Measurements from ENCODE around the gene FZD1.

- TF ChIP-seq, protein P1, sequence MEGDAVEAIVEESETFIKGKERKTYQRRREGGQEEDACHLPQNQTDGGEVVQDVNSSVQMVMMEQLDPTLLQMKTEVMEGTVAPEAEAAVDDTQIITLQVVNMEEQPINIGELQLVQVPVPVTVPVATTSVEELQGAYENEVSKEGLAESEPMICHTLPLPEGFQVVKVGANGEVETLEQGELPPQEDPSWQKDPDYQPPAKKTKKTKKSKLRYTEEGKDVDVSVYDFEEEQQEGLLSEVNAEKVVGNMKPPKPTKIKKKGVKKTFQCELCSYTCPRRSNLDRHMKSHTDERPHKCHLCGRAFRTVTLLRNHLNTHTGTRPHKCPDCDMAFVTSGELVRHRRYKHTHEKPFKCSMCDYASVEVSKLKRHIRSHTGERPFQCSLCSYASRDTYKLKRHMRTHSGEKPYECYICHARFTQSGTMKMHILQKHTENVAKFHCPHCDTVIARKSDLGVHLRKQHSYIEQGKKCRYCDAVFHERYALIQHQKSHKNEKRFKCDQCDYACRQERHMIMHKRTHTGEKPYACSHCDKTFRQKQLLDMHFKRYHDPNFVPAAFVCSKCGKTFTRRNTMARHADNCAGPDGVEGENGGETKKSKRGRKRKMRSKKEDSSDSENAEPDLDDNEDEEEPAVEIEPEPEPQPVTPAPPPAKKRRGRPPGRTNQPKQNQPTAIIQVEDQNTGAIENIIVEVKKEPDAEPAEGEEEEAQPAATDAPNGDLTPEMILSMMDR (conservative IDR thresholded peaks at IDR 0.05), result no peak
- no peak for TF ChIP-seq EZH2 (IDR thresholded peaks at IDR 0.05; ENCODE audit: low read depth)
Measured at GRCh38 chr7:91226411-91226810, 37.8 kb upstream of the FZD1 start.

Measured in PC-9 (cell line).